Neuron (in vitro differentiated cells): ENCODE results near the gene ARL6IP1.
"Not testable (repeated sequence)": the region's sequence is repeated elsewhere in the genome, so short reads cannot be mapped to it uniquely, and the experiment has no call there.

Experiments used
- H2AFZ ChIP-seq: one replicate; pipeline ENCODE4 v1.6.1; 2013; ENCODE audit warnings: low read depth, mild to moderate bottlenecking, inconsistent platforms, low read length, moderate library complexity
- H3K27me3 ChIP-seq: one replicate; pipeline ENCODE4 v1.6.1; 2013; ENCODE audit warnings: low read length; ENCODE audit not compliant: insufficient read depth
- H3K36me3 ChIP-seq: one replicate; pipeline ENCODE4 v1.6.1; 2013; ENCODE audit warnings: low read length; ENCODE audit not compliant: insufficient read depth
- H3K4me1 ChIP-seq: one replicate; pipeline ENCODE4 v1.6.1; 2013; ENCODE audit warnings: low read length; ENCODE audit not compliant: insufficient read depth
- H3K4me3 ChIP-seq: 2 replicates; pipeline ENCODE4 v1.5.1; 2013; ENCODE audit warnings: mild to moderate bottlenecking, low read length, moderate library complexity
- H3K9me3 ChIP-seq: one replicate; pipeline ENCODE4 v1.6.1; 2013; ENCODE audit warnings: low read length

ARL6IP1 gene

DNA sequence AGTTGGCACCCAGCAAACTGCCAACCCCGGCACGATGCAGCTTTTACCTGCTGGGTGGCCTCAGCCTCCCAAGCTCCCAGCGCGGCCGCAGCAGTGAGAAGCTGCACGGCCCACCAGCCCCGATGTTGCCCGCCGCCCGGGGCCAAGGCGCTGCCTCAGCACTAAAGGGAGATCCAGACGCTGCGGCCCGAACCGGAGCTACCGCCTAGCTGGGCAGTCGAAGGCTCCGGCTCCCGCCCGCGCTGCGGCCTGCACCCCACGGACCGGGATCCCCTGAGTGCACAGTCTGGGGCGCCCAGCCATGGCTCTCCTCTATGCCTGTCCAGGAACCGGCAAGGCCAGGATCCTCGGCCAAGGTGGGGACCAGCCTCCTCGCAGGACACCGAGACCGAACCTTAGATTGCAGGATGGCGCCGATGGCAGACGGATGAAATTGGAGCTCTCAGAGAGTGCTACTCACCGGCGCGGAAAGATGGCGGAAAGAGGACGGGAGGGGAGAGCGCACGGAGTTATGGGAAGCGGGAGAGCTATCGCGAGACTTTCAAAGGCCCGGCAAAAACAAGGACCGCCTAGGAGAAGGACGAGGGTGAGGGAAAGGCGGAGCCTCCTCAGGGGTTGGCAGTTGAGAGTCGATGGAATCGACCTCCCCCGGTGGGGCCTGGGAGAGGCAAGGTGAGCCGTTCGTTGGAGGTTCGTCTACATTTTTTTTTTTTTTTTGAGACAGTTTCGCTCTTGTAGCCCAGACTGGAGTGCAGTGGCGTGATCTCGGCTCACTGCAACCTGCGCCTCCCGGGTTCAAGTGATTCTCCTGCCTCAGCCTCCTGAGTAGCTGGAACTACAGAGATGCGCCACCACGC, 11.3 kb downstream of the ARL6IP1 start, which contains the start of gene RPS15A:
RPS15A (minus strand) TSS at position 485 of the 857 bp plus-strand sequence. CDS start 1,221 bp downstream, outside the sequence.
- no peaks in the 10 kb centered on the region for H3K27me3 ChIP-seq
- peak within 1 kb of the TSS; percentile 64 for H2AFZ ChIP-seq
- peak within 1 kb of the TSS; percentile 100 for H3K4me3 ChIP-seq
- H3K36me3 ChIP-seq, result peaks cover 75% of the 10 kb centered on the region
- peaks cover 24% of the 10 kb centered on the region for H3K4me1 ChIP-seq
- H3K9me3 ChIP-seq, result no peaks in the 10 kb centered on the region

DNA sequence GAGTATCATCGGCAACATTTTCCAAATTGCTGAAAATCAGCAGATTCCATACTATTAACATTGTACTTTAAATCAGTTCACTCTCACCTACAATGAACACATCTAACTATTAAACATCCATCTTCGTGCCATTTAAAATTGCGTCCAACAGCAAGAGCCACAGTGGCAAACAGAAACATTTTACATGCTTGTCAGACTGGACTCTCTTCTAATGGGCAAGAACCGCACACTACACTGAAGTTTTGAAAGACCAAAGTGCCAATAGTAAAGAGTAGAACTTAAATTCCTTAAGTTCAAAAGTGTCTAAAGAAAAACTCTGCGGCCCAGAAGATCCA, 11.9 kb downstream of the ARL6IP1 start:
- Histone ChIP-seq H3K4me1 (peaks cover 24% of the 10 kb centered on the region), H3K27me3 (no peaks in the 10 kb centered on the region), H3K9me3 (no peaks in the 10 kb centered on the region), H2AFZ (no peak overlapping the region), H3K36me3 (peaks cover 77% of the 10 kb centered on the region), H3K4me3 (peak overlapping the region; percentile 100)

DNA sequence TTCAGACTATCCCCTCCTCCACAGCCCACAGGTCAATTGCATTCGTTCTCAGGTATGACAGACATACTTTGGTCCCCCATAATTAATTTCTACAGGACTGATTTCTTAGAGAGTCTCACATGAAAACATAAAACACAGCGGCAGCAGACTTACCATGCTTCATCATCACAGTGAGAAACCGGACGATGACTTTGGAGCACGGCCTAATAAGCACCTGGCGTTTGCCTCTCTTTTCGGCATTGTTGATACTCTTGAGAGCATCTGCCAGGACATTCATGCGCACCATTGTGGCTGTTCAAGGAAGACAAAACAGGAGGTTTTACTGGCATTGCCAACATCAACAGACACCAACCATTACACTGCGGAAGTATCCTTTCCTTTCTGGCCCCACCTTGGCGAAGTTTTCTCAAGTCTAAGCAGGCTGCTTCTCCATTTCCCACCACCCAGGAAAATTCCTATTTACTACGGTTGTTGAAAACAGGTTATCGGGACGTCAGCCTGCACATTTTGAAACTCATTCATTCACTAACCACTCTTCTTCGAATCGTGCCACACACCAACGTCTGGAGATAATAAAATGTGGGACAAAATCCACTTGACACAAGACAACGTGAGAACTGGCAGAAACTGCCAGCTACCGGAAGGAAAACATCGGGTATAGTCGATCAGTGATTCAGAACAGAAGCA, 12.4 kb downstream of the ARL6IP1 start:
- H3K27me3 ChIP-seq, result no peaks in the 10 kb centered on the region

DNA sequence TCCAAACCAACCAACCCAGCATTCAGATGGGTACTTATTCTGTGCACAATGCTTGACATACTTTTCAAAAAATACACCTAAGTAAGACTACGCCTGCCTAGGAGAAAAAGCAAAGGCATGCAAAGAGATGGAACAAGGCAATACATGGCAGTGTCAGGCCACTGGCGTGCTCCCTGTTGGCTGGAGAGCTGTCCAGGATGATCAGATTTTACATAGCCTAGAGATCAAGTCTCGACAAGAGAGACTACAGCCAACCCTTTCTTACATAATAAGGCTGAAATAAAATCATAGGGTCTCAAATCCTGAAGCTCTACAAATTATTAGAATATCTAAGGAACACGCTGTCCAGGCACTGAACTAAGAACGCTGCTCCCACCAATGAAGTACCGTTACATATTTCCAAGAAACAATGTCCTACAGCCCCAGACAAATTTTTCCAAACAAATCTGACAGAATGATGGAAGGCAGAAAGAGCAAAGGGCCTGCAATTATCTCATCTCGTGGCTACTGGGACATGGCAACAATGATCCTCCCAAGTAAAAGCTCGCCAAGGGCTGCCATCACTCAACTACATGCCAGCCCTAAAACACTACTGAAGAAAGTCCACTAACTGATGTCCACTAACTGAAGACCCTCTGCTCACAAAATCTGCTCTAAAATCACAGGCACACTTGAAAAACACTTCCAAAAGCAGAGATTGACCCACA, 16.3 kb downstream of the ARL6IP1 start:
- H3K27me3 ChIP-seq, result no peaks in the 10 kb centered on the region
- no peaks in the 10 kb centered on the region for H3K9me3 ChIP-seq
- H3K36me3 ChIP-seq, result peaks cover 65% of the 10 kb centered on the region
- peaks cover 24% of the 10 kb centered on the region for H3K4me1 ChIP-seq
- H2AFZ ChIP-seq, result no peak overlapping the region
- H3K4me3 ChIP-seq, result no peak overlapping the region

More for the DNA sequence above, 12.4 kb downstream of the ARL6IP1 start:
- H2AFZ ChIP-seq, result no peak overlapping the region
- H3K4me1 ChIP-seq, result peaks cover 24% of the 10 kb centered on the region
- peaks cover 75% of the 10 kb centered on the region for H3K36me3 ChIP-seq
- no peaks in the 10 kb centered on the region for H3K9me3 ChIP-seq
- peak overlapping the region; percentile 100 for H3K4me3 ChIP-seq

DNA sequence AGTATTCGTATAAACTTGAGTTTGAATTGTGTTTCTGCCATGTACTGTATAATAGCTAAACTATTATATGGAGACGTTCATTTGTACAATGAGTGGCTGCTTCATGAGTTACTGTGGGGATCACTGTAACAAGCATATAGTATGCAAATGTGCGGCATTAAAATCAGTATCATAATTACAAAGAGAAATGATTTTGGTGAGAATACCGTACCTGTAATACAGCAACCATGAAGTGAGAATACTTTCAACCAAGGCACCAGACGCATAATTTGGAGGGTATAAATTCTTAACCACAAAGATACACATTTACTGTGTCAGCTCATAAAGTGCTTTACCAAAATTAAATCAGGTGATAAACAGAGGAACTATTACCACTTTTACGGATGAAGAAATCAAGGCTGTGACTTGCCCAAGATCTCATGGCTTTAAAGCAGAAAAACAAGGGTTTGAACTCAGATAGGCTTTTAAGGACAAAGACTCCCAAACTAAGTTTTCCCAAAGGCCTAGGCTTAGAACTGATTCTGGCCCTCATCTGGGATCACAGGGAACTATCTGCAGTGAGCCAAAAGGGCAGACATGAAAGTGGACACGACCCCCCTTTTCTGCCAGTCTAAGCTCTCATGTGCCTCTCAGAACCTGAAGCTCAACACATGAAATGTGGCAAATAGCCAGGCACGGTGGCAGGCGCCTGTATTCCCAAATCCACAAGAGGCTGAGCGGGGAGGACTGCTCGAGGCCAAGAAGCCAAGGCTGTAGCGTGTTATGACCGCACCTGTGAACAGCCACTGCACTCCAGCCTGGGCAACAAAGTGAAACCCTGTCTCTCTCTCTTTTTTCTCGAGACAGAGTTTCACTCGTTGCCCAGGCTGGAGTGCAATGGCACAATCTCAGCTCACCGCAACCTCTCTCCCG, 17.7 kb downstream of the ARL6IP1 start:
- H3K36me3 ChIP-seq, result peaks cover 60% of the 10 kb centered on the region
- H3K4me3 ChIP-seq, result no peak overlapping the region
- H3K27me3 ChIP-seq, result no peaks in the 10 kb centered on the region
- H2AFZ ChIP-seq, result no peak overlapping the region
- H3K4me1 ChIP-seq, result peaks cover 16% of the 10 kb centered on the region
- H3K9me3 ChIP-seq, result no peaks in the 10 kb centered on the region

DNA sequence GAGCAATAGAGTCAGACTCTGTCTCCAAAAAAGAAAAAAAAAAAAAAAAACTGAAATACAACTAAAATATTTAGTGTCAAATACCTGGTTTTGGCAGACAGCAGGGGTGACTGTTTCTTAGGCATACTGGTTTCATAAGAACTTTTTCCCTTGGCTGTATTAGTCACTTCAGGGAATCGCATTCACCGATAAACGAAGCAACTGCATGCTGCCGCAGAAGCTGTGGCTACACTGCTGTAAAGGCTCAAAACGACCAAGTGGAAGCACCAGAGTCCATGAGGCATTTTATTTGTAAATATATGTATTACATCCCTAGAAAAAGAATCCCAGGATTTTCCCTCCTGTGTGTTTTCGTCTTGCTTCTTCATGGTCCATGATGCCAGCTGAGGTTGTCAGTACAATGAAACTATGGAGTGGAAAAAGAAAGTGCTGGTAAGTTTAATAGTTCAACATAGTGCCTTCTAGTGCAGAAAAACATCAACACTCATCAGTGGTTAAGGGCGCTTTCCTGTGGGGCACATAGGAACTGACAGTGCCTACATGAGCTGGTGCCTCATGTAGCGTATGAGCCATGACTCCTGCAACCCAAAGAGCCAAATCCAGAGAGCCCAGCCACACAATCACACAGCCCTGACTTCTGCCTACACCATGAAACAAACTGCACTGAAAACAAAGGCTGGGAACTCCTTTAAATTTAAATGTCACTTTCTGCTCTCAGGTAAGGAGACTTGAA, 18.5 kb downstream of the ARL6IP1 start:
- Histone ChIP-seq H2AFZ (no peak overlapping the region), H3K27me3 (no peaks in the 10 kb centered on the region), H3K36me3 (peaks cover 52% of the 10 kb centered on the region), H3K4me1 (peaks cover 8% of the 10 kb centered on the region), H3K4me3 (no peak overlapping the region), H3K9me3 (no peaks in the 10 kb centered on the region)

DNA sequence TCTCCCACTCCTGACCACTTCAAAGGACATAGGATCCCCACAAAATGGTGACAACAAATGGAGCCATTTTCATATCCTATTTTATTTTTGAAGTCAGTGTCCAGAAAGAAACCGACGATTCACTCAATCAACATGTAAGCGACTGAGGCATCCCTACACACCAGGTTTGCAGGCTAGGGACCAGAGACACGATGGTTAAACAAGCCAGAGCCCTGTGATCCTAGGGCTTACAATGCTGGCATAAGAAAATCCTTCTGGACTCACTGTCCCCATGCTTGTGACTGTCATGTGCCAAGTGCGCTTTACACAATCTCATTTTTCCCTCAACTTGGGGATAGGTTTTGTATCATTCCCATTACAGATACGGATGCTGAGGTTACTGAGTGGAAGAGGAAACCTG, 20.1 kb downstream of the ARL6IP1 start:
- H3K36me3 ChIP-seq, result peaks cover 37% of the 10 kb centered on the region
- not testable (repeated sequence) for H3K27me3 ChIP-seq, H3K4me1 ChIP-seq, H3K4me3 ChIP-seq, H3K9me3 ChIP-seq, H2AFZ ChIP-seq

DNA sequence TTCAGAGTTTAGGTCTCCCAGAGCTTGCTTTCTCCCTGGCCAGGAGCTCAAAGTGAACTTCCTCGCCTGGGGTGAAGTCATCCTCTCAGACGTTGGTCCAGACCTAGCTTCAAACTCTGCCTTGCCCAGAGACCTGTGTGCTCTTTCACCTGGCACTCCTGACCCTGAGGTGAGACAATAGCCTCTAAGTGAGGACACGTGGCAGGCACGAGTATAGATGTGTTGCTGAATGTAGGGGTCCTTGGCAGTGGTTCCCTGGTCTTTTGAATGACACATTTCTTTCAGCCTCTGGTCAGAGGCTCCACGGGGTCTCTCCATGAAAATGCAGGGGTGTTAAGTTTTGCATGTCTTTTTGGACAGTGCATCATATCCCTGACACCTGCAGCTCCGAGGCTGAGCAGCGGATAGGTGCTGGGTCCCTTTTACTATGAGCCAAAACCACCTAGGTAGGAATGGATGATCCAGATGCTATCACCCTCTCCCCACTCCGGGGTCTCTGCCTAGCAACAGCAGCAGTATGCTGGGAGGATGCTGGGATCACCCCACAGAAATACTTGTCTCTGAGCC, 20.8 kb downstream of the ARL6IP1 start:
- peaks cover 30% of the 10 kb centered on the region for H3K36me3 ChIP-seq
- not testable (repeated sequence) for H3K9me3 ChIP-seq, H2AFZ ChIP-seq, H3K4me3 ChIP-seq, H3K4me1 ChIP-seq, H3K27me3 ChIP-seq

DNA sequence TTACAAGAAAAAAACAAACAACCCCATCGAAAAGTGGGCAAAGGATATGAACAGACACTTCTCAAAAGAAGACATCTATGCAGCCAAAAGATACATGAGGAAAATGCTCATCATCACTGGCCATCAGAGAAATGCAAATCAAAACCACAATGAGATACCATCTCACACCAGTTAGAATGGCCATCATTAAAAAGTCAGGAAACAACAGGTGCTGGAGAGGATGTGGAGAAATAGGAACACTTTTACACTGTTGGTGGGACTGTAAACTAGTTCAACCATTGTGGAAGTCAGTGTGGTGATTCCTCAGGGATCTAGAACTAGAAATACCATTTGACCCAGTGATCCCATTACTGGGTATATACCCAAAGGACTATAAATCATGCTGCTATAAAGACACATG, 23.7 kb downstream of the ARL6IP1 start:
- H3K4me3 ChIP-seq, H2AFZ ChIP-seq, H3K9me3 ChIP-seq, H3K27me3 ChIP-seq, H3K36me3 ChIP-seq, H3K4me1 ChIP-seq: not testable (repeated sequence)

DNA sequence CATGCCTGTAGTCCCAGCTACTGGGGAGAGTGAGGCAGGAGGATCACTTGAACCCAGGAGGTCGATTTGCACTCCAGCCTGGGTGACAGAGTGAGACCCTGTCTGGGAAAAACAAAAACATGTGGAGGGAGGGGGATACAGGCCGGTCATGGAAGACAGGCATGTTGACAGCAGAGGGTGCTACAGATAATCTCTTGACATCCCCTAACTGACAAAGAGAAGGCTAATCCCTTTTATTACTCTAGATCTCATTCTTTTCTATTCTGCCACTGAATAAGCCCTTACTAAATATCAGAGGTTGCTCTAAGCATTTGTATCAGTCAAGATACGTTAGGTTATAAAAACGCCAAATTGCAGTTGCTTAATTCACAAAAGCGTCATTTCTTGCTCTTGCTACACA, 25.0 kb downstream of the ARL6IP1 start:
- H2AFZ ChIP-seq, H3K36me3 ChIP-seq, H3K27me3 ChIP-seq, H3K4me3 ChIP-seq, H3K9me3 ChIP-seq, H3K4me1 ChIP-seq: not testable (repeated sequence)

DNA sequence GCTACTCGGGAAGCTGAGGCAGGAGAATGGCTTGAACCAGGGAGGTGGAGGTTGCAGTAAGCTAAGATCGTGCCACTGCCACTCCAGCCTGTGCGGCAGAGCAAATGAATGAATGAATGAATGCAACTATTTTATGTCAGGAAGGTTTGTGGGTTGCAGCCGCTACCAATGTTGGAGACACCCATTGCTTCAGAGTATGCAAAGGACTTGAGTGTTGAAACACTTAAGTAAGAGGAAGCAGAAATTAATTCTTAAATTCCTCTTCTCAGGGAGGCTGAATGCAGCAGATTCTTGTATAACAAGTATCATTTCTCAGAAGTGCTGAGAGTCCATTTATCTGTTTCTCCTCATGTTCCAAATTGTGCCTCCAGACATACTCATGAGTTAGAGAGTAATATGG, 26.7 kb downstream of the ARL6IP1 start:
- not testable (repeated sequence) for H3K9me3 ChIP-seq, H3K4me1 ChIP-seq, H3K27me3 ChIP-seq, H3K36me3 ChIP-seq, H3K4me3 ChIP-seq, H2AFZ ChIP-seq

DNA sequence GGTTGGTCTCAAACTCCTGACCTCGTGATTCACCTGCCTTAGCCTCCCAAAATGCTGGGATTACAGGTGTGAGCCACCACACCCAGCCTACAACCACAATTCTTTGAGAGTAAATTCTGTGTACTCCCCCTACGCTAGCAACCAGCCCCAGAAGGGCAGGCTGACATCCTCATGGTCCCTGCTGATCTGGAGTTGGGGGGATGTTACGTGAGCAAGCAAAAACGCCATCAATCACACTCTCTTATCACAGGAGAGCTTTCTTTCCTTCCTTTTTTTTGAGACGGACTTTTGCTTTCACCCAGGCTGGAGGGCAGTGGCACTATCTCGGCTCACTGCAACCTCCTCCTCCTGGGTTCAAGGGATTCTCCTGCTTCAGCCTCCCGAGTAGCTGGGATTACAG, 29.2 kb downstream of the ARL6IP1 start:
- not testable (repeated sequence) for H2AFZ ChIP-seq, H3K4me1 ChIP-seq, H3K4me3 ChIP-seq, H3K27me3 ChIP-seq, H3K9me3 ChIP-seq, H3K36me3 ChIP-seq
